Hematopoietic multipotent progenitor cell treated with erythropoietin and hydrocortisone succinate and interleukin-3 and kit ligand, for 4 days (in vitro differentiated cells): ENCODE results near the gene ZNF43.
"Not testable (repeated sequence)": the region's sequence is repeated elsewhere in the genome, so short reads cannot be mapped to it uniquely, and the experiment has no call there.

ENCODE experiments used
- DNase-seq: peaks from one replicate; pipeline ENCODE4 v3.0.0-alpha.2; 2015

The ZNF43 gene

GRCh38 chr19:21835810-21836444 is at the start of gene ZNF43:
Gene ZNF43, minus strand, starts transcription at chr19:21836182. Its CDS starts 144 bp downstream, at chr19:21836038.
- DNase-seq: peak; percentile 98

DNA sequence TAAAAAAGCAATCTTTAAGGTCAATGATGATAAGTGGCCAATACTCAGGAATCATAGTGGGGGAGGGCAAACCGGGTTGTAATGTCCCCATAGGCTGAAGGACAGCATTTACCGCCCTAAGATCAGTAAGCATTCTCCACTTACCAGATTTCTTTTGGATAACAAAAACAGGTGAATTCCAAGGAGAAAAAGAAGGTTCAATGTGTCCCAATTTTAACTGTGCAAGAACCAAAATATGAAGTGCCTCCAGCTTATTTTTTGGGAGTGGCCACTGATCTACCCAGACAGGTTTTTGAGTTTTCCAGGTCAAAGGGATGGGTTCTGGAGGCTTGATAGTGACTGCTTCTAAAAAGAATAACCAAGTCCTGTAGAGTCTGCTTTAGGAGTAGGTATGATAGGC is 49.5 kb upstream of the ZNF43 start:
- not testable (repeated sequence) for DNase-seq

- DNase-seq: not testable (repeated sequence)
Observed at GRCh38 chr19:21884786-21885185, 48.8 kb upstream of the ZNF43 start.

DNA sequence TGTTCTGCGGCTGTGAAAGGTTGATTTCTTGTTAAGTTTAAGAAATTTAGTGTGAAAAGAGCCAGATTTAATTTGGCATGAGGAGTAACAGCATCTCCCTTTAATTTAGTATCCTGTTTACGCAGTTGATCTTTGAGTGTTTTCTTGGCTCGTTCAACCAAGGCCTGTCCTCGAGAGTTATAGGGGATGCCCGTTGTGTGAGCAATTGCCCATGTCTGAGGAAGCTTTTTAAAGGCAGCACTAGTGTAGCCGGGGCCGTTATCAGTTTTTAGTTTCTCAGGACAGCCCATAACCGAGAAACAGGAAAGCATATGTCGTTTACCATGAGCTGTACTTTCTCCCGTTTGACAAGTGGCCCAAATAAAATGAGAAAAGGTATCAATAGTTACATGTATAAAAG is 47.5 kb upstream of the ZNF43 start:
- DNase-seq: no peak

GRCh38 chr19:21880761-21881160 is 44.8 kb upstream of the ZNF43 start:
- peak; percentile 8 for DNase-seq

DNA sequence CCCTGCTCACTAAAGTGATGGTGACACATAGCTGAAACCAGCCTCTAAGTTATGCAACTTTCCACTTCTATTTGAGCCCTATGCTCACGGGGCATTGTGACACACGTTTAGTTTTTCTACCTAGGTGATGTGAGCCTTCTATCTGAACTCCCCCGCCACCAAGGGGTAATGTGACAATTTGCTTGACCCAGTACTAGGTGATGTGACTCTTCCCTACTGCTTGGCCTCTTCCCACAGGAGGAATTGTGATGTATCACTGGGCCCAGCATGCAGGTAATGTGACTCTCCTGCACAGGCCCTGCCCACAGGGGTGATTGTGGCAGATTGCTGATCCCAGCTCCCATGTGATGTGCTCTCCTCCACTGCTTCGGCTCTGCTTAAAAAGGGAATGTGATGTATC is 42.7 kb upstream of the ZNF43 start:
- no peak for DNase-seq

- DNase-seq: no peak
Observed at GRCh38 chr19:21877976-21878375, 42.0 kb upstream of the ZNF43 start.

GRCh38 chr19:21876608-21877007 is 40.6 kb upstream of the ZNF43 start:
- DNase-seq: not testable (repeated sequence)

DNA sequence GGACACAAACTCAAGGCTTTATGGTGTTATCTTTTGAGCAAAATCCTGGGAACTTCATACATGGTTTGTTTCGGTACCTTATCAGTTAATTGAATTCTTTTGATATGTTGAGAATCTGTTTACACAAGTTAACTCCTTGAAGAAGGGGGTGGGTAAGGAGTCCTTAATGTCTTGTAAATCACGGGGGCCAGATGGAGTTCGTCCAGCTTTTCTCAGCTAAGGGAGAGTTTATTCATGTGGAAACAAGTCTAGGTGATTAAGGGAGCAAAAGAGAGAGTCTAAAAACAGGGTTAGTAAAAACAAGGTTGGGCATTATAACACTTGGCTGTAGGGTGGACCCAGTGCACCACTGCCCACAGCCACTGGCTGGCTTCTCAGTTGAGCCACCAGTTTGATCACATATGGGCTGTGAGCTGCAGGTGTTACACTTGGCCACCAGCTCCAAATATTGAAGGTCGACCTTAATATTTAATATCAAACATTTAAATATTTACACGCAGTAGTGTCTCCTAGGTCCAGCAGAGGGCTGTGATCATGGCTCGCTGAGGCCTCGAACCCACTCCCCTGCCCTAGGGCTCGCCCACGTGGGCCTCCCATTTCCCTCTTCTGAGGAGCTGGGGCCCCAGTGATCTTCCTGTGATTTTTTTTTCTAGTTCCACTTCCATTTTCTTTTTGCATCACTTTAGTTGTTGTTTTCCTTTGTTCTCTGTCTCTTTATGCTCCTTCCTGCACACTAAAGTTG is 21.0 kb upstream of the ZNF43 start:
- DNase-seq: no peak

DNA sequence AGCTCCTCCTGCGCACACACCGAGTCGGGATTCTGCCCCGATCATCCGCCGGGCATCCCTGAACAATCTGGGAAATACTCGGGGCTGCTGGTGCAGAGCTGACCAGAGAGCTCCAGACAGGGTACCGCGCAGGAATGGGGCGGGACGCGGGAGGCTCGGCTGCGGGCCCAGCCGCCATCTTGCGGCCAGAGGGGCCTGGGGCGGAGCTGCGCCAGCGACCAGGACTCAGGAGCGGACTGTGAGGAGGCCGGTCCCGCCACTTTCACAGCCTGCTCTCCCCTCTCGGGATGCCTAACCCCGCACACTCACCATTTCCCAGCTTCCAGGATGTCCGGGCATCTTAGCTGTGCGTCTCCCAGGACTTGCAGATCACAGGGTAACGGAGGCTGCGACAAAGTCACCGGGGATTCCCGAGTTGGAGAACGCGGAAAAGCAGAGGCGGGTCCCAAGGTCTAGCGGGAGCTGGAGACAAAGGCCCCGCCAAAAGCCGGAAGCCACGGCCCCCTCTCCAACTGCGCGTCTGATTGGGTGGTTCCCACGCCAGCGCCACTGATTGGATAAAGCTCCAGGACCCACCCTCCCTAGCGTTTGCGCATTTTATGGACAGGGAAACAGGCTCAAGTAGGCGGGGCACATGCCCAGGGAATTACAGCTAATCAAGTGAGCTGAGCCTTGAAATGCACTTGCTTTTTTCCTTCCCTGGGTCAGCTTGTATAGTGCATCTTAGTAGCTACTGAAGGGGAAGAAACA is 15.8 kb upstream of the ZNF43 start:
- DNase-seq: peak; percentile 98

DNA sequence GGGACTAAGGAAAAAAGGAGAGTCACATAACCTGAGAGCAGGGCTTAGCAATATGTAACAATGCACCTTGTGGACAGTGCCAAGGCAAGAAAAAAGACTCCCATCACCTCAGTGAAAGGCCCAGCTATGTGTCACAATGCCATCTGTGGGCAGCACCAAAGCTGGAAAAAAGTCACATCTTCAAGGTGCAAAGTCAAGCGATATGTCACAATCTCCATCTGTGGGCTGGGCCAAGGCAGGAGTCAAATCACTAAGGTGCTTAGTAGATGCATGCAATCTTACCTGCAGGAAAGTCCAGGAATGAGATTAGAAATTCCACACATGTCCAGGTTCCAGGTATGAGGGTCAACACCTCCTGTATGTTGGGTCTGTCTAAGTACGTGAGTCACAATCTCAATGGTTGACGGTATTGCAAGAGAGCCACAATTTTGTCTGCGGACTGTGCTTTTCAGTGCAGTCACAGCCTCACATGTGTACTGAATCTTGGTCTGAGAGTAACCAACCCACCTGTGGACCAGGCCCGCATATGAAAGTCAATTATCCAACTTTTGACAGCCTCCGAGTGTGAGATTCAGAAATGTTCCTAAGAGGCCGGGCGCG is 14.8 kb upstream of the ZNF43 start:
- no peak for DNase-seq

GRCh38 chr19:21848706-21849105 is 12.7 kb upstream of the ZNF43 start:
- no peak for DNase-seq

DNA sequence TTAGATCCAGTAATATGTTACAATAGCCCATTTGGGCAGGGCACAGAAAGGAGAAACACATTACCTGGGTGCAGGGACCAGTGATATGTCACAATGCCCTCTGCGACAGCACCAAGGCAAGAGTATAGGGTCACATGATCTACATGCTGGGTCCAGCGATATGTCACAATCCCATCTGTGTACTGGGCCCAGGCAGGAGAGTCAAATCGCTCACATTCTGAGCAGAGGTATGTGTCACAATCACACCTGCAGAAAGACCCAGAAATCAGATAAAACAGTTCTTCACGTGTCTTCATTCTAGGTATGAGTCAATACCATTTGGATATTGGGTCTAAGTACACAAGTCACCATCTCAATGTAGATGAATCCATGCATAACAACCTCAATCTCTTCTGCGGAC is 7.1 kb upstream of the ZNF43 start:
- no peak for DNase-seq

DNA sequence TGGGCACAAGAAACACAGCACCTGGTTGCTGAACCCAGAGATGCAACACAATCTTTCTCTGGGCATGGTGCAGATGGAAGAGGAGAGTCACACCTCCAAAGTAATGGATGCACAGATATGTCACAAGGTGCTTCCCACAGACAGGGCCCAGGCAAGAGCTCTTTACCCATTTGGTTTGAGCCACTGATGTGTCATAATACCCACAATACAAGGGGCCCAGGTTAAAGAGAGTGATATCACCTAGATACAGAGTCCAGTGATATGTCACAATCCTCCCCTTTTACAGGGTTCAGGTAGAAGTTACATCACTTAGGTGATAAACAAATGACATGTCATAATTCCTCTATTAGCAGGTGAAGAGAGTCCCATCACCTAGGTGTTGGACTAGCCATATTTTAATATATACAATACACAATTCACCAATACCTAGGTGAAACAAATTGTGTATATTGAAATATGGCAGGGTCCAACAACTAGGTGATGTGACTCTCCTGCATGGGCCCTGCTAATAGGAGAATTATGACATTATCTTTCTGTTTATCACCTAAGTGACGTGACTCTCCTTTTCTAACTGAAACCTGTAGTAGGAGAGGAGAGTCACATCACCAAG is 5.6 kb upstream of the ZNF43 start:
- DNase-seq: no peak

DNA sequence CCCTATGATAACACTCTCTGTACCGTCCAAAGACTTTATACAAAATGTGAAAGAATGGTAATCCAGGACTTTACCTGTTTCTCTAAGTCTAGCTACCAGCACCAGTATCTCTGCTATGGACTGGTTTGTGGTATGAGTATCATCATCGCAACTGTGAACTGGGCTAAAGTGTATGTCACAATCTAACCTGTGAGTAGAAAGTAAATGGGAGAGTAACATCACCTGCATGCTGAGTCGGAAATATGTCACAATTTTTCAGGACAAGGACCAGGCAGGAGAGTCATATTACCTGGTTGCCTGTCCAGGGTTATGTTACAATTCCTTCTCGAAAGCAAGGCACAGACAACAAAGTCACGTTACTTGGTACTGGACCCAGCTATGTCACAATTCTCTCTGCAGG is 5.1 kb upstream of the ZNF43 start:
- DNase-seq: no peak

DNA sequence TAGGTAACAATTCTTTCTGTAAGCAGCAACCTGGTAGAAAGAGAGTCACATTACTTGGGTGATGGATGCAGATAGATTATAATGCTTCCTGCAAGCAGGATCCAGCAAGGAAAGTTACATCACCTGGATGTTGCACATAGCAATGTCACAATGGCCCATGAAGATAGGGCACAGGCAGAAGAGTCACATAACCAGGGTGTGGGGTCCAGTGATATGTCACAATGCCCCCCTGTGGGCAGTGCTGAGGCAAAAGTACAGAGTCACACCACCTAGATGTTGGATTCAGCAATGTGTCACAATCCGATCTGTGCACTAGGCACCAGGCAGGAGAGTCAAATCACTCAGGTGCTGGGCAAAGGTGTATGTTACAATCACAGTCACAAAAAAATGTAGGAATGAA is 4.0 kb upstream of the ZNF43 start:
- DNase-seq: no peak

DNA sequence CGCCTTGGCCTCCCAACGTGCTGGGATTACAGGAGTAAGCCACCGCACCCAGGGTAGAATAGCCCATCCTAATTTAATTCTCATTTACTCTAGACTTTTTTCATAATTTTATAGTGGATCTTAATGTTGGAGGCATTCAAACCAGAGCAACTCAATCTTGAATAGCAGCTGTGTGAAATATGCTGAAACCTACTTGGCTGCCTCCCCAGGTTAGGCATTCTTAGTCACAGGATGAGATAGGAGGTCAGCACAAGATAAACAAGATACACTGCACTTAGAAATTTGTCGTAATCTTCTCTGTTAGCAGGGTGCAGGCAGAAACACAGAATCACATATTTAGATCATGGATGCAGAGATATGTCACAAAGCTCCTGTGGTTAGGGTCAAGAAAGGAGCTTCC is 2.7 kb upstream of the ZNF43 start:
- no peak for DNase-seq

- DNase-seq: no peak
Observed at GRCh38 chr19:21835429-21835809, 563 bp downstream of the ZNF43 start.

DNA sequence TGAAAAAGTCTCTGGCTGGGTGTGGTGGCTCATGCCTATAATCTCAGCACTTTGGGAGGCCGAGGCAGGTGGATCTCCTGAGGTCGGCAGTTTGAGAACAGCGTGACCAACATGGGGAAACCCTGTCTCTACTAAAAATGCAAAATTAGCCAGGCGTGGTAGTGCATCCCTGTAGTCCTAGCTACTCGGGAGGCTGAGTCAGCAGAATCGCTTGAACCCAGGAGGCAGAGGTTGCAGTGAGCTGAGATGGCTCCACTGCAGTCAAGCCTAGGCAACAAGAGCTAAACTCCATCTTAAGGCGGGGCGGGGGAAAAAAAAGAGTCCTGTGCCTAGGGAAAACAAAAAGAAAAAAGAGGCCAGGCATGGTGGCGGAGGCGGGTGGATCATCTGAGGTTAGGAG is 2.2 kb downstream of the ZNF43 start:
- no peak for DNase-seq

DNA sequence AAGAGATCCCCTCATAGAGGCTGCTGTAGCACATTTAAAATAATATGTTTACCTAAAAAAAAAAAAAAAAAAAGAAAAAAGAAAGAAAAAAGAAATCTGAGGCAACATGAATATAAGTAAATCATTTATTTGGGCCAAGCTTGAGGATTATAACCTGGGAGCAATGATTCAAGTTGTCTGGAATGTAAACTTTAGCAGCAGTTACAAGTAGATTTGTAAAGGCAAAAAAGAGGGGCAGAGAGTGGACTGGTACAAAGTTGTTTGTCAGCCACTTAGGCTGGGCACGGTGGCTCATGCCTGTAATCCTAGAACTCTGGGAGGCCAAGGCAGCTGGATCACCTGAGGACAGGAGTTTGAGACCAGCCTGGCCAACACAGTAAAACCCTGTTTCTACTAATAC is 11.3 kb downstream of the ZNF43 start:
- no peak for DNase-seq

DNA sequence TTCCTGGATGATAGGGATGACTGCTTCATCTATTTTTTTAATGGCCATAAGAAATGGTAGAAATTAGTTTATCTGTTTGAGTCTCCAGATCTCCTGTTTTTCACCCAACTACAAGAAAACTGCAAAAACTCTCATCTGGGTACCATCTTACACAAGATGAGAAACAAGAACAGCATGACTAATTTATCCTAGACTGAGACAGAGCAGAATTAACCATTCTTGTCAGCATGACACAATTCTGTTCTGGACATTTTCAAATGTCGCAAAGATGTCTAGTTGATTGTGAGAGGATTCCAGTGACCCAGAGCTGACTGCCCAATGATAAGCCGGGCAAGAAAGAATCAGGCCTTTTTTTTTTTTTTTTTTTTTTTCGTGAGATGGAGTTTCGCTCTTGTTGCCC is 12.8 kb downstream of the ZNF43 start:
- DNase-seq: no peak

GRCh38 chr19:21812448-21812847 is 23.5 kb downstream of the ZNF43 start:
- no peak for DNase-seq

- not testable (repeated sequence) for DNase-seq
Observed at GRCh38 chr19:21808400-21809000, 27.5 kb downstream of the ZNF43 start.
